LNCAP (cell line): Measurements from ENCODE around the gene TRAK1.

Source experiments
- TF ChIP-seq, protein P1 (sequence below): fragments of 450-650 bp; IDR thresholded peaks from 2 replicates; pipeline ENCODE4 v1.5.1; 2017; ENCODE audit warnings: mild to moderate bottlenecking

The TRAK1 gene

GRCh38 chr3:42220436-42221121 lies 129.4 kb downstream of the TRAK1 start:
- TF ChIP-seq, protein P1, sequence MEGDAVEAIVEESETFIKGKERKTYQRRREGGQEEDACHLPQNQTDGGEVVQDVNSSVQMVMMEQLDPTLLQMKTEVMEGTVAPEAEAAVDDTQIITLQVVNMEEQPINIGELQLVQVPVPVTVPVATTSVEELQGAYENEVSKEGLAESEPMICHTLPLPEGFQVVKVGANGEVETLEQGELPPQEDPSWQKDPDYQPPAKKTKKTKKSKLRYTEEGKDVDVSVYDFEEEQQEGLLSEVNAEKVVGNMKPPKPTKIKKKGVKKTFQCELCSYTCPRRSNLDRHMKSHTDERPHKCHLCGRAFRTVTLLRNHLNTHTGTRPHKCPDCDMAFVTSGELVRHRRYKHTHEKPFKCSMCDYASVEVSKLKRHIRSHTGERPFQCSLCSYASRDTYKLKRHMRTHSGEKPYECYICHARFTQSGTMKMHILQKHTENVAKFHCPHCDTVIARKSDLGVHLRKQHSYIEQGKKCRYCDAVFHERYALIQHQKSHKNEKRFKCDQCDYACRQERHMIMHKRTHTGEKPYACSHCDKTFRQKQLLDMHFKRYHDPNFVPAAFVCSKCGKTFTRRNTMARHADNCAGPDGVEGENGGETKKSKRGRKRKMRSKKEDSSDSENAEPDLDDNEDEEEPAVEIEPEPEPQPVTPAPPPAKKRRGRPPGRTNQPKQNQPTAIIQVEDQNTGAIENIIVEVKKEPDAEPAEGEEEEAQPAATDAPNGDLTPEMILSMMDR, result no peak

- TF ChIP-seq, protein P1, result no peak
These were observed 132.0 kb downstream of the TRAK1 start for GRCh38 chr3:42222942-42223693.

GRCh38 chr3:42224178-42224577 lies 133.0 kb downstream of the TRAK1 start:
- TF ChIP-seq, protein P1, result no peak

DNA sequence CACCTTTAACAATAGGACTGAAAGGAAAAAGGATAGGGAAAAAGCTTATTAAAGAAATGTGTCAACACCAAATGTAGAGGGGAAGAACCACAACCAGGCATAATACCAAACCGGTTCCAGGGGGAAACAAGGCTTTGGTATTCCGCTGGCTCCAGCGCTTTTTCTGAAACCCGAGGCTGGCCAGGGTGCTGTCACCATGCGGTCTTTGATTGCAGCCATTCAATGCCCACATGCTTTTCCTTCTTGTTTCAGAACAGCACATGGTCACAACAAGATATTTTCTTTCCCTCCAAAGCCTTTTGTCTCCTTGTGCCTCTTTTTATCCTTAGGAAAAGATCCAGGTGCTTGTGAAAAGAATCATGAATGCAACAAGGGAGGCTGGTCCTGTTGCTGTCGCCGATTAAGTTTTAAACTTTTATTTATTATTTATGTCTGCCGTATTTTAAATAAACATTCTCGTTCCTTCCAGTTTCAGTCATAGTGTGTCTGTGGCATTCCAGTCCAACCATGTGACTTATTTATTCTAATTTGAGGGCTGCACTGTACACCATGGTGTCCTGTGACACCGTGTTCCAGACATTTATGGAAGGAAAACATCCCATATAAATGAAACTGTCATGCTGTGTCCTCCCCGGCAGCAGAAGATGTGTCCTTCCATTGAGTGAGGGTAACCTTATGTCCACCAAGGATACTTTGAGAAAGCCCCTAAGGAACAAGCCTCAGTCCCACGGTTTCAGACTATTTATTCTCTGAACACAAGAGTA lies 133.7 kb downstream of the TRAK1 start:
- TF ChIP-seq, protein P1, result no peak

- TF ChIP-seq, protein P1, result no peak
These were observed 134.6 kb downstream of the TRAK1 start for GRCh38 chr3:42225486-42226363.

DNA sequence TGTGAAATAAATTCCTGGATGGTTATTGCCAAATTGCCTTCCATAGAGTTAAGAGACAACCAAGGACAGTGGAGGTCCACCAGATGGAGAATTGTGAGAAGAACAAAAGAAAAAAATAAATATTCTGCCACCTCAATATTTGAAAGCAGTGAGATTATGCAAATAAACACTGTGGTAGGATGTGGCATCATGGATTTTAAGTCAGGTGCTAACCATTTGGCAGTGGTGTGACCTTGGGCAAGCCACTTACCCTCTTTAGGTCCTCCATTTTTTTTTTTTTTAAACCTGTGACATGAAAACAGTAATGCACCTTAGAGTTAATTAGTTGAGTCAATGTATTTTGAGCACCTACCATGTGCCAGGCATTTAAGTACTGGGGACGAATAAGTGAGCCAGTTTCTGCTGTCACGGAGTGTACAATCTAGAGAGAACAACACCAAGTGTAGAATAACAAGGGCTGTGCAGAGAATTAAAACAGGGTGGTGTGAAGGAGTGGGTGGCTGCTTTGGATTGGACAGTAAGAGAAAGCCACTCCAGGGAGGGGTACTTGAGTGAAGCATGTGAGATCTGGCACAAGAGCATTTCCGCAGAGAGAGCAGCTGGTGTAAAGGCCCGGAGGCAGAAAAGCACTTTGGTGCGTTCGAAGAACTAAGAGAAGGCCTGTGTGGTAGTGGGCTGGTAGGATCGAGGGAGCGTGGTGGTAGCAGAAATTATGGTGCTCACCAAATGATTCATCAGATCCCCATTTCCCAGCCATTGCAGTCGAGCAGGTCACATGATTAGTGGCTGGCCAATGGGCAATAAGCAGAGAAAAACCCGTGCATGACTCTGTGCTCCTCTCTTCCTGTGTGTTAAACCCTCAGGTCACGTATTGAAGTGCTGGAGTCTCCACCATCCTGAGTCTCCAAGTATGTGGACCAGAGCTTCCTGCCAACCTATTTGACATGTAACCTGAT lies 135.6 kb downstream of the TRAK1 start:
- TF ChIP-seq, protein P1, result no peak
